AG08395 (cell line): Measurements from ENCODE around the gene FRMD4A.
"Not testable (repeated sequence)": the region's sequence is repeated elsewhere in the genome, so short reads cannot be mapped to it uniquely, and the experiment has no call there.

ENCODE experiments used
- DNase-seq: peaks from one replicate; pipeline ENCODE4 v3.0.0; 2012; ENCODE audit warnings: mixed read lengths, low spot score

Gene FRMD4A

DNA sequence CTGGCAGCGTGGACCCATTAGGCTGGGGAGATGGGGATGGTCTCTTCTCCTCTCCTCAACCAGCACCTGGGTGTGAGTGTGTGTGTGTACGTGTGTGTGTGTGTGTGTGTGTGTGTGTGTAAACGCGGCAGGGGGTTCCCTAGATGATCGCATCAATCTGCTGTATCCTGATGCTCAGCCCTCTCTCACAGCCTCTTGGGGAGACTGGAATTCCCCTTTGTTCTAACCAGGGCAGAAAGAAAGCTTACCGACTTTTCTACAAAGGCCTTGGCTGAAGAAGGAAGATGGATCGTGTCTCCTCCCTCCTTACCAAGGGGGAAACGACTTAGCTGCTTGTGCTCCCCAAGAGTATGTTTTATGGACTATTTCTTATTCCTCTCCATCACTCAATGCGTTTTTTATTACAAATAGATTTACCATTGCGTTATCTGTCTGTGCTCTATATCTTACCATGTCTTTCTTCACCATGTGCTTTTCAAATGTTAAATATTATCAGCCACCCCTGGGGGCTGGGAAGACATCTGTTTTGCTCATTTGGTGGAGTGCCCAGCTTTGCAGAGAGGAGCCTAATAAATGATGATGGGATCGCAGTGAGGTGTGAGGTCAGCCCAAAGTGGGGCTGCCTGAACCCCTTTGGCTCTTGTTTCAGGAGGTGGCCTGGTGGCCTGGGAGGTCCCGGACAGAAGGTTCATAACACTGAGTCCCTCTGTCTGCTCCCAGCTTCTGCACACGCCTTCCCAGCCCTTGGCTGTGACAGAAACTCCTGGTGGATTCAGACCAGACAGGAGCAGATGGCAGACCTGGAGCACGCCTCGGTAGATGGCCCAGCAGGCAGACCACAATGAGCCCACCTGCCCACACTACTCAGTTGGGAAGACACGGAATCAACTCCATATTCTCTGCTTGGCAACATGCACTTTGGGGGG is 481.9 kb downstream of the FRMD4A start:
- no peak for DNase-seq

DNA sequence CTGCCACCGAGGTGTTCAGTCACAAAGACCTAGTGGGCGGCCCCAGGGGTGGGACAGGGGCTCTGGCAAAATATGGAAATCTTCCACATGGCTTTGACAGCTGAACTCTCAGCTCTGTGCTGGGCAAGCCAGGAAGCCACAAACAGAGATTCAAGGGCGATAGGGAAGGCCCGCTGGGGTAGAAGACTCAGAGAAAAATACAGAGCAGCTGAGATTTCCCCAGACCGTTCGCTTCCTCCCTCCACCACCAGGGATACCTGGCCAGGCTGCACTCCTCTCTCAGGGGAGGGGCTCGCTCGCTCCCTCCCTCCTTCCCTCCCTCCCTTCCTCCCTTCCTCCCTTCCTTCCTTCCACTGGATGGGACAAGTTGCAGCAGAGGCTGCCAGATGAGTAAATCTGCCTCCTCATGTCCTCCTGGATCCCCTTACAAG is 483.5 kb downstream of the FRMD4A start:
- no peak for DNase-seq

DNA sequence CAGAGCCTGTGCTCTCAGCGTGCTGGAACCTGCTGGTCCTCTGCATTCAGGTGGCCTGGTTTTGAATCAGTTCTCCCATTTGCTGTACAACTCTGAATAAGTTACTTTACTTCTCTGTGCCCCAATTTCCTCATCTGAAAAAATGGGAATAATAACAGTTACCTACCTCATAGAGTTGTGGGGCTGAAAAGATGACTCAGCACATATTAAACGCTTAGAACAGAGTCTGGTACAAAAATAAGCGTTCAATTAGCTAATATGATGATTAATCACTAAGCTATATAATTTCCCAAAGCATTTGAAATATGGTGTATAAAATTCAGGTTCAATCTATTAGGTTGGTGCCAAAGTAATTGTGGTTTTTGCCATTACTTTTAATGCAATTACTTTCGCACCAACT is 484.8 kb downstream of the FRMD4A start:
- no peak for DNase-seq

DNA sequence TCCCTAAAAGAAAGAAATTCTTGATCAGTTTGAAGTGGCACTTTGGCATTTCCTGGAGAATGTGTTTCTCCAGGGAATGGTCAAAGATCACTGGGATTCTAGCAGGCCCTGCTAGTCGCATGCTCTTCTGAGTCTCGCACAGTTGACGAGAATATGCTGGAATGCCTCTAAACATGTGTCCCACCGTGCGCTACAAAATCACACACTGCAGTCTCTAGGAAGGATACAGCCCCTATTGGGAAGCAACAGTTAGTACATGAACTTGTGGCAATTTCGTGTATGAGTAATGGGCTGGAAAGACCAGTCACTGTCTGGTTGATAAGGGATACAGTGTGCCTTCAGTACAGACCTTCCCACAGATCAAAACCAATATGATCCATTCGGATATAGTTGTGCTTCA is 486.1 kb downstream of the FRMD4A start:
- no peak for DNase-seq

DNA sequence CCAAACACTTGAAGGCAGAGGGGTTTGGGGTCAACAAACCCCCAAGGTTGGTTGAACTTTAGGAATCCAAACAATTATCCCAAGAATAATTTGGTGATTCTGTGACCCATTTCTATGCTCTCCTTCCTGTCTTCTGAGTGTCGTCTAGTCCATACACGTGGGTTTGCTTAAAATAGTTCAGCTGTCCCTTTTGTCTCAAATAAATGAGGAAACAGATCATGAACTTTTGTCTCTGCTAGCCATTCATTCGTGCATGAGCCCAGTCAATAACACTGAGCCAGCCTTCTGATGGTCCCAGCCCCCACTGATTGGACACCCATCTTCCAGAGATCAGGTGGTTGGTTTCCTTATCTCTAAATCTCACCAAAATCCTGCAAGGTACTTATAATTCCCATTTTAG is 488.6 kb downstream of the FRMD4A start:
- DNase-seq: no peak

DNA sequence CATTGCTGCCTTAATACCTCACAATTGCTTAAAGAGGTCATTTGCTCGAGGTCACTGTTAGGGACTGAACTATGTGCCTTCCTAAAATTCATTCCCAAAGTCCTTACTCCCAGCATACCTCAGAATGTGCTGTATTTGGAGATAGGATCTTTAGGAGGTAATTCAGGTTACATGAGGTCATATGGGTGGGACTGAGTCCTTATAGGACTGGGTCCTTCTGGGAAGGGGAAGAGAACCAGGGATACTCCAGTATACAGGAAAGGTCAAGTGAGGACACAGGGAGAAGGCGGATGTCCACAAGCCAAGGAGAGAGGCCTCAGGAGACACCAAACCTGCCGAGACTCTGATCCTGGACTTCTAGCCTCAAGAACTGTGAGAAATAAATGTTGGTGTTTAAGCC is 490.7 kb downstream of the FRMD4A start:
- no peak for DNase-seq

DNA sequence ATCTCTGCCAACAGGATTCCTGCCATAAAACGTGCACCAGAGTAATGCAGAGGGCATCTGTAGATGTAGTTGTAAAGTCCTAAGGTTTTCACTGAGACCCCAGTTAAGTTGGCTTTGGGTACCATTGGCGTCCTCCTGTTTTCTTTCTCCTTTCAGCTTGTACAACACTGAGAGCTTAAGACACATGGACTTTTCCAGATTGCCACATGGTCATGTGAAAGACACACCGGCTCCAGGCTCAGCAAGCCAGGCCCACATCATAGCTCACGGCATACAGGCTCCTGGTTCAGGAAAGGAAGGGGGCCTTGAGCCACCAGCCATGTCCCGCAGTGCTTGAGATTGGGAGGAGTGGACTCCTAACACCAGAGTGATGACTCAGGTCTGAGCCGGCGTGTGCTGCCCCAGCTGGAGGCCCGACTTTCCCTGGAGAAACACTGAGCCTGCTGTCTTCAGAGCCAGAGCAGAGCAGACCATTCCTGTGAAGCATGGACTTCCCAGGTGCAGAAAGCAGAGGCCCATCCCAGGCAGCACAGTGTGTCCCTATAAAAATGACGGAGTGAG is 491.2 kb downstream of the FRMD4A start:
- DNase-seq: peak; percentile 81

DNA sequence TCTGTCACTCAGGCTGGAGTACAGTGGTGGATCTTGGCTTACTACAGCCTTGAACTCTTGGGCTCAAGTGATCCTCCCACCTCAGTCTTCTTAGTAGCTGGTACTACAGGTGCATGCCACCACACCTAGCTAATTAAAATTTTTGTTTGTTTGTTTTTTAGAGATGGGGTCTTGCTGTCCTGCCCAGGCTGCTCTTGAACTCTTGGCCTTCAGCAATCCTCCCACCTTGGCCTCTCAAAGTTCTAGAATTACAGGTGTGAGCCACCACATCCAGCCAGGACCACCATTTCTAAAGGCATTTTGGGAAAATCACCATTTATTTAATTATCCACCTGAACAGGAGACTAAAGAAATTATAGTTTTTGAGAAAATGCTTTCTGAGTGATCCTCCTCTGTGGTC is 491.7 kb downstream of the FRMD4A start:
- DNase-seq: no peak

DNA sequence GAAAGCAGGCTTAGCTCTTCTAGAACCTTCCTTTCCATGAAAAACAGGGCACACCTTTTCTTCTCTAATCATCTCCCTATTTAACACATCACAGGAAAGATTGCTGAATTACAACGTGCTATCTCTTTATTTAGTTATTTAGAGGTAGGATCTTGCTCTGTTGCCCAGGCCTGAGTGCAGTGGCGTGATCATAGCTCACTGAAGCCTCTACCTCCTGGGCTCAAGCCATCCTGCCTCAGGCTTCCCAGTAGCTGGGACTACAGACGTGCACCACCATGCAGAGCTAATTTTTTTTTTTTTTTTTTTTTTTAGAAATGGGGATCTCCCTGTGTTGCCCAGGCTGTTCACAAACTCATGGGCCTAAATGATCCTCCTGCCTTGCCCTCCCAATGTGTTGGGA is 492.8 kb downstream of the FRMD4A start:
- no peak for DNase-seq

DNA sequence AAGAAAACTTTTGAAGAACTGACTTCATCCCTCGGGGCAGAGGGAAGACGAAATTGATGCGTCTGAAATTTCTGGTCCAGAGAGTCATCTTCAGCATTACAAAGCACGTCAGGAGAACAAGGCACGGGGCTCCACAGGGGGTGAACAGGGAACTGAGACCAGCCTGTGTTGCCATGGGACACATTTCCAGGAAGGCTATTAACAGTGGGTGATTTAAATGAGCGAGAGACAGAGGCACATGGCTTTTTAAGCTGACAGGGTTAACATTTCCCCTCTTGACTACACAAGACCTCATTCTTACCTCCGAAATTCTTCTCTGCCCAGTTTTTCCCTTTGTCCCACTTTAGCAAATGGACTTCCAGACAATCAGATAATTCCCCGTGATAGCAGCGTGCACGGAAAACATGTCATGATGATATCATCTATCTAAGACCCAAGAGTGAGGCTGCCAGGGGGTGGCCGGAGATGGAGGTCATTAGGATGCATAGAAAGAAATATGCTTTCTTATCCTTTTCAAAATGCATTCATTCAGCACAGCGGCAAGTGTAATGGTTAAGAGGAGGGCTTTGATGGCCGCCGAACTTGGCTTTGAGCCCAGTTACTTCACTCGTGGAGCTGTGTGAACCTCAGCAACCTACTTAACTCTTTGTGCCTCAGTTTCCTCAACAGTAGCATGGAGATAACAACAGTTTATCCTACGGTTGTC is 496.0 kb downstream of the FRMD4A start:
- no peak for DNase-seq

DNA sequence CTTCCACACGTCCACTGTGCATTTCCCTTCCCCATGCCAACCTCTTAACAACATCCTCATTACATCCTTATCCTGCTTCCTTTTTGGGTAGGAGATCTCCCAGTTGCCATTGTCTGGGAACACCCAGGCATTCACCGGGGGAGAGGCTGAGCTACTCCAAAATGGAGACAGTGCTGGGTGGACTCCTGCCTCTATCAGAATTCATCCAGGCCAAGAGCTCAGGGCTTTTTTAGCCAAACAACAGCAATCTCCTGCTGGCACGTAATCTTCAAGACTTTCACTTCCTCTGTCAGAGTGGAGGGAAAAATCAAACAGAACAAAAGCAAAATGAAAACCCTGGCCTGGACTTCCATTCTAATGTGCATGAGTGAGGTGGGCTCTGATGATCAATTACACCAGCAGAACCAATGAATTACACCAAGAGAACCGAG is 499.0 kb downstream of the FRMD4A start:
- no peak for DNase-seq

DNA sequence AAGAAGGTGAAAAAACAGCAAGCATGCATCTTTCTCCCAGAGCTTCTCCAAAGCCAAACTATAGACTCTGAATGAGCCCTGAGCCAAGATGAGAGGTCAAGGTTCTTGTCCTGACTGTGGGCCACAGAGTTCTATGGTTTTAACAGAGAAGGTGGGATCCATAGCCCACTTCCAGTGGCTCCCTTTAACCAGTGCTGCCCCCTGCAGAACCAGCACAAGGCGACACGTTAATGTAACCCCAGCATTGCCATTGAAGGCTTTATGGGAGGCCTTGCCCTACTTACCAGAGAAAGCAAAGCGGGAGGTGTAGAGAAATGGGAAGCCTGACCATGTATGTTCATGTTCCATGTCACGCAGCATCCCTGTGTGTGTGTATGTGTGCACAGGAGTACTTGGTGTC is 500.3 kb downstream of the FRMD4A start:
- no peak for DNase-seq

DNA sequence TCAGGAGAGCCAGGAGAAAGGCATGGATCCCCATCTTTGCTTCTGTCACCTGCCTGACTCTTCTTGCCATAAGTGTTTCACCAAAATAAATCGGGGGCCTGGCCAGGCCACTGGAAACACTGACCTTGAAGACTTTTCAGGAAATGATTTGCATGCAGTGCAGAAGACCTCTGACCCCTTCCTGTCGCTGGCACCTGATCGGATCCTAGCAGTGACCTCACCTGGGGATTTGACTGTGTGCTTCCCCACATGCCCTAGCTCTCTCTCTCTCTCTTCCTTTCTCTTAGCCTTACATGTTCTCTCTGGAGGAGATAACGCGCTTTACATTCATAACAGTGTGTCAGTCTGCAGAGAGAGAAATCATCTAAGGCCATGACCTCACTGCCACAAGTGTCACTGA is 500.9 kb downstream of the FRMD4A start:
- DNase-seq: no peak

DNA sequence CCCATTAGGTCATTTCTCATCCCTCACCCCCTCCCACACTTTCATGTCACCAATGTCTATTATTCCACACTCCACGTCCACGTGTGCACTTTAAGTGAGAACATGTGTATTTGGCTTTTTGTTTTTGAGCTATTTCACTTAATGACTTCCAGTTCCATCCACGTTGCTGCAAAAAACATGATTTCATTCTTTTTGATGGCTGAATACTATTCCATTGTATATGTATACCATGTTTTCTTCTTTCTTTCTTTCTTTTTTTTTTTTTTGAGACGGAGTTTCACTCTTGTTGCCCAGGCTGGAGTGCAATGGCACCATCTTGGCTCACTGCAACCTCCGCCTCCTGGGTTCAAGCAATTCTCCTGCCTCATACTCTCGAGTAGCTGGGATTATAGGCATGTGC is 502.4 kb downstream of the FRMD4A start:
- not testable (repeated sequence) for DNase-seq

DNA sequence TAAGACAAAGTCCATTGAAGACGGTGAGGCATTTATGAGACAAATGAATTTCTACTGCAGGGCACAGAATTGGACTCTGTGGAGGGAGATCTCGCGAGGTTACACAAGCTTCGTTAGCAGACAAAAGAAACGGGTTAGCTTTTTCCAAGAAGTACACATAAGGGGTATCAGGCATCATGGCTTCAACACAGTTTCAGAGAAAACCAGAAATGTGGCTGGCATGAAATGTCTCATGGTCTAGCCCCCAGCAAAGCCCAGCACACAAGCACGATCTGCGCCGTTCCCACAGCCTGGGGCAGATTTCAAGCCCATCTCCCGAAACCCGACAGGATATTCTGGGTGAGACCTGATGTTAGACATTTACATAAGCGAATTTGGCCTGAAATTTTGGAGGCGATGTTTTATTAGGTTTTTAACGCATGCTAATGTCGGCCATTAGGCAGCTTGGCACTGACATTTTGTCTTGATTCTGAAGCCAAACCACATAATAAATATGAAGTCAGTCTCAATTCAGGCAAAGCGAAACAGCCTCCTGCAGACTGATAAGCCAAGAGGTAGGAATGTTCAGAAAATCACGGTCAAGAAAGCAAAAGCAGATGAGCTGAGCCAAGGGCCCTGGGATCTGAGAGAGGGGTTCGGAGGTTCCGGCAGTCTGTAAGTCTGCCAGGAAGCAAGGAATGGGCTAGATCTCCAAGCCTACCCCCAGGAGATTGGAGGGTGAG is 503.5 kb downstream of the FRMD4A start:
- no peak for DNase-seq

DNA sequence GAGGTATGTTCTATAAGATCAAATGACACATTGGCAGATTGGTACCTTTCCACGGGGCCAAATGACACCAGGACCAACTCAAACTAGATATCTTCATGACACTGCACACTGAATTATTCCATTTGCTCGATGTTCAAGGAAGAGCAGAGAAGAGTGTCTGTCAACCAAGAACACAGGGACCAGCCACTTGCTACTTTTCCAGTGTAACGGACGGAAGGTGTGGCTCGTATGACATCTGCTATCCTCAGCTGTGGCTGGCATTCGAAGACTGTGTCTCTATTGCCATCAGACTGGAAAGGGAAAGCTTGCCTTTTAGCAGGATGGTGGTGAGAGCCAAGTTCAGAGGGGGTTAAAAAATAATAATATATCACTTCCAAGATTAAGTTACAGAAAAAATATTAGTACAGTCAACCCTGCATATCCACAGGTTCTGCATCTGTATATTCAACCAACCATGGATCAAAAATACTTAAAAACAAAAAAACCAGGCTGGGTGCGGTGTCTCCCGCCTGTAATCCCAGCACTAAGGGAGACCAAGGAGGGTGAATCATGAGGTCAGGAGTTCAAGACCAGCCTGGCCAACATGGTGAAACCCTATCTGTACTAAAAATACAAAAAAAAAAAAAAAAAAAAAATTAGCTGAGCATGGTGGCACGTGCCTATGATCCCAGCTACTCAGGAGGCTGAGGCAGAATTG is 506.9 kb downstream of the FRMD4A start:
- DNase-seq: no peak

DNA sequence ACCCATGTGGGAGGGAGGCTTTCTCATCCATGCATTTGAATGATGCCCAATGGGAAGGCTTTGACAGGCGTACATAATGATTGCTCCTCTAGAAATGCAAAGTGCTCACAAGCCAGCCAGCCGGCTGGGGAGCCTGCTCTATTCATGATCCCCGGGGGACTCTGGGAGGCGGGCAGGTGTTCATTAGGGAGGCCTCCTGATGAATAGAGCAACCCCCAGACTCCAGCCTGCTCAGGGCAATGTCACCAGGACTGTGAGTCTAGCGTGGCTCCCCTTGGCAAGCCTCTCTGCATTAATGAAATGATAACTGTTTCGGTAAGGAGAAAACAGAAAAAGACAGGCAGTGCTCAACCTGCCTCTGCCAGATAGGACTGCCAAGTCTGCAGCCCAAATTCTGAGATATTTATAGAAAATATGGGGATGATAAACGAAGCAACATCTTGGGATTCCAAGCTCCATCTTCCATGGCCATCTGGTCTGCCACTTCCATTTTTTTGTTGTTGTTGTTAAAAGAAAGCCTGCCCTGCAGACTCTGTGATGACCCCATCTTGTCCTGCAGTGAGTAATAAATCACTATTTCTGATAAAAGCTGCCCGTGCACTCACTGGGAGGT is 507.5 kb downstream of the FRMD4A start:
- no peak for DNase-seq

DNA sequence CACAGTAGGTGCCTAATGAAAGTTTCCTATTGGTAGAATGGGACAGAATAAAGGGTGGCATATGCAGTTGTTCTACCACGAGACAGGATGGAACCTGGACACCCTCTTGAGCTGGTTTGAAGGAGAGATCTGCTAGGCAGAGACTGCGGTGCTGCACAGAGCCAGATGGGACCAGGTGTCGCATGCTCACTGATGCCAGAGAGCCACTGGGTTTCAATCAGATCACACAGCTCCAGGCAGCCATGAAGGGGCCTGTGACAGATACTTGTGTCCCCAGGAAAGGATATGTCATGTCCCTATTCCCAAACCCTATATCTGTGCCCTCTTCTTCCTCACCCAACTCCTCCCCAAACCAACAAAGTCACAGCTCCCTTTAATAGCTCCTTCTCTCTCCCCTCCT is 508.2 kb downstream of the FRMD4A start:
- no peak for DNase-seq

DNA sequence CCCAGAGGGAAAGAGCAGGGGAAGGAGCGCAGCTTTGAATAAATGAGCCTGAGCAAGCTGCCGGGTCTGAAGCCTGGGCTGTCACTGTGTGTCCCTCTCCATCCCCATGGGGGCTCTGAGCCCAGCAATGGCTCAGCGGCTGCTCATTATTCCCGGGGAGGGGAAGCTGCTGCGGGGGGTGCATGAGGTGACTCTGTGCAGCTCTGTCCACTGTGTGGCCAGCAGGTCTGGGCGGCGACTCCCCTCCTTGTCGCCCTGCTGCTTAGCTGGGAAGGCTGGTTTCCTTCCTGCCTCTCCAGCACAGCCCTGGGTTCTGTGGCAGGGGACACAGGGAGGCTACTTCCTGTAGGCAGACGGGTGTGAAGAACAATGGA is 509.8 kb downstream of the FRMD4A start:
- DNase-seq: no peak

DNA sequence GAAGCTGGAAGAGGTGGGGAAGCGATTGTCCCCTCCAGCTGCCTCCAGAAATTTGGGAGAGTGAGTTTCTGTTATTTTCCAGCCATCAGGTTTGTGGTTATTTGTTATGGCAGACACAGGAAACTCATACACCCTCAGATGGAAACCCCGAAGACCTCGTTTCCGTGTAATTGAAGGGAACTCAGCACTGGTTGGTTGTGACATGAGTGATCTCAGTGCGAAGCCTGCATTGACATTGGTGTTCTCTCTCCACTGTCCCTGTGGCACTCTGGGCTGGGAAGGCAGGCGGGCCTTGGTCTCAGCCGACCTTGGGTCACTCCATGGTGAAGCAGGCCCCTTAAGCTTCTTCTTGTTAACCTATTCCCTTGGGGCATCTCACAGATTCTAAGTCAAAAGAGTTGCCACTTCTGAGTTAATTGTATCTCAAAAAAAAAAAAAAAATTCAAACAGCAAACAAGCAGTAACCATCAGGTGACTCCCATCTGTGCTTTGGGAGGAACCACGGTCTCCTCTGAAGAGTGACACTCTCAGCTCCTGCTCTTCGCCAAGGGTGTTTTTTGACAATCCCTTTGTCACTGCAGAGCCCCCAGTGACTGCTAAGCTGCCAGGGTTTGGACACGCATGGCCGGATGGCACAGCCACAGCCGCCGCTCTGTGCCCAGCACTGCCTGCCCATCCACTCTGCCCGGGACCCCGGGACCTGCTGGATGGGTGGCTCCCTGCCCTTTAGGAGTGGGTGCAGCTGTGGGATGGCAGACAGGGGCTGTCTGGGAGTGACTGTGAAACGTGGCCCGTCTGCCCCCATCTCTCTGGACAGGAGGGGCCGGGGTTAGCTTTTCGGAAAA is 510.4 kb downstream of the FRMD4A start:
- DNase-seq: no peak
